ENCODE results near the gene ELN.

Gene ELN

DNA sequence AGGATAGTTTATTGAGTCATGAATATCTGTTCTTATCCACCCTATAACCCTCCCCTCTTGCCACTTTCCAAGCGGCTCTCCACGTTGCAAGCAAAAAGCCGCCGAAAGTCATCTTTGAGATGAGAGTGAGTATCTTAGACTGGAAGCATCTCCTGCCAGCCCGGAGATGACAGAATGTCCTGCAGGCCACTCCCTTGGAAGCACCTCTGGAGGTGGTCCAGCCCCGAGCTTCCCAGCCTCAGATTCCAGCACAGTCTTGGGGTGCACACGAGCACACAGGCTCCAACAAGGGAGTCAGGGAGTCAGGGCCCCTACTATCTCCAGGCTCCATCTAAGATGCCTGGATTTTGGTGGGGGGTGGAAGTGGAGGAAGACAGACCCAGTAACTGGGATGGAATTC lies 5.5 kb upstream of the ELN start:
- in situ Hi-C loops (cut with HindIII; ENCODE audit: low sequenced_read_pairs) = no loop called here

DNA sequence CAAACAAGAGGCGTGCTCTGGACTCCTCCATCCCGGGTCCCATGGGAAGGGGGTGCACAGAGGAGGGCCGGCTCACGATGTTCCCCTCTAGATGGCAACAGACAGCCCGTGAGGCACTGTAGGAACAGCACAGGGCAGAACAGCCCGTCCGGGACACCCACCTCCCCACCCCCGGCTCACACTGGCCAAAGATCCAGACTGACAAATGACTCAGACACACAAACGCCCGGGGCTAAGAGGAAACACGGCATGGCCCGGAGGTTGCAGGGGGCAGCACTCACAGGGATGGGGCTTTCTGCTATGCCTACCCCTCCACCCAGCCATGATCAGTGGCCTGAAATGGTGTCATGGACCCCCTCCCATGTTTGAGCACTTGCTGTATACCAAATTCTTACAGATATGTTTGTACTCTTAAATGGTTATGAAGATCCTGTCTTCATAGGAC lies 4.9 kb upstream of the ELN start:
- in situ Hi-C loops (cut with HindIII; ENCODE audit: low sequenced_read_pairs) = no loop called here

DNA sequence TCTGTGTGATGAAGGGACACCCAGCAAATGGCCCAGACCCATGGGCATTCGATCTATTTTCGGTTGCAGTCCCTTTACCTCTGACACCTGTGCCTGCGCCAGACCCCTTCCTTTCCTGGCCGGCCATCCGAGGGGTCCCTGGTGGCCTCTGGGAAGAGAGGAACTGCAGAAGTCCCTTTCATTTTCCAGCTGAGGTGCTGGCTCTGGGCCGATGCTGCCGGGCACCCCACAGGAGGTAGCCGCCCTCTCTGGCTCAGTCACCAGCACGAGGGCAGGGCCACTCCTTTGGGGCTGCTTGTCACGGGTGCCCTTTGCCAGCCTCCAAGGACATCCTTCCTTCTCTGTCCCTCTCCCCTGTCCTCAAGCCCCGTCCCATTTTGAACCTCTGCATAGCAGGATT lies 4.2 kb upstream of the ELN start:
- in situ Hi-C loops (cut with HindIII; ENCODE audit: low sequenced_read_pairs) = no loop called here

DNA sequence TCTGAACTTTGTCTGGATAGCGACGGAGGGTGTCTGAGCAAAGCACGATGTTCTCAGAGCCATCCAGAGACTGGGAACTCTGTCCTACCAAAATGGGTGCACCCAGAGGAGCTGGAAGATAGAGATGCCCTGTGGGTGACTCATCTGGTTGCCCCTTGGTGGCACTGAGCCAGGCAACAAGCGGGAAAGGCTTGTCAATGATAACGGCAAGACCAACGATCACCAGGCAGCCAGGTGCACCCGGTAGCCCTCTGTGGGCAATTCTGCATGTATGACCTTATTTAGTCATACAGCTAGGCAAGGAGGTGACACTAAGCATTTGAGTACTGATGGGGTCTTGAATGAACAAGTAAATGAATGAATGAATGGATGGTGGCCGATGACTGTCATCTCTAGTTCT lies 2.8 kb upstream of the ELN start:
- in situ Hi-C loops (cut with HindIII; ENCODE audit: low sequenced_read_pairs) = no loop called here

DNA sequence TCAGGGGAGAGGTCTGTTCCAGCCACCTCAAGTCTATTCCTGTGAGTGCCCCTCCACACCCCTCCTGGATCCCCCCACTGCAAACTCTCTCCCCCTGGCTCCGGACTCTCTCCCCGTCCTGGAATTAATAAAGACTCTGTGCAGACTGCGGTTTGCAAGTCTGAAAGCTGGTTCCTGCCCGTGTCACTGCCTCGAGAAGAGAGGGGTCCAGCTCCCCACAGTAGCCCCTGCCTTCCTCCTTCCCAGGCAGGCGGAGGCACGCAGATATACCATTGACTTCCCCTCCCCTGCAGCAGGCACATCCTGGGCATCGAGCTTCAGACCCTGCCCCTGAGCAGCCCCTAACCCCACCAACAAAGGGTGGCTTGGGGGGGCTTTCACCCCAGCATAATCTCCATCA lies 2.2 kb upstream of the ELN start:
- in situ Hi-C loops (cut with HindIII; ENCODE audit: low sequenced_read_pairs) = no loop called here

DNA sequence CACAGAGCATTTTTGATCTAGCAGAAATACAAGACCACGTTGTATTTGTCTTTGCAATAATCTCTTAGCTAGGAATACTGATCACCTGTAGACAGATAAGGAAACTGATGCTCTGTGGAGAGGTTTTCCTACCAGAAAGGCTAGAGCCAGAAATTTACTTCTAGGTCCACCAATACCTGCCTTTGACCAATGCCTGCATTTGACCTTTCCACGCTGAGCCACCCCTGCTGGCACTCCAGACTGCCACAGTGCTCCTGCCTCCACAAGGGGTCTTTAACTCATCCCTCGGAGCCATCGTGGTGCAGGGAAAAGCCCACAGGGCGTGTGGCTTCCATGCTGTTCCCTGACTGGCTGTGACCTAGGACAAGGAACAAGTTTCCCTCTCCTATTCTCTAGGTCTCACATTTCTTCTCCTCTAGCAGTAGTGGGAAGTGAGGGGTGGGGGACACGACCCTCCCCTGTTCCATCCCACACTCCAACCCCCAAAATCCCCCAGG lies 1.5 kb upstream of the ELN start:
- in situ Hi-C loops (cut with HindIII; ENCODE audit: low sequenced_read_pairs) = no loop called here

DNA sequence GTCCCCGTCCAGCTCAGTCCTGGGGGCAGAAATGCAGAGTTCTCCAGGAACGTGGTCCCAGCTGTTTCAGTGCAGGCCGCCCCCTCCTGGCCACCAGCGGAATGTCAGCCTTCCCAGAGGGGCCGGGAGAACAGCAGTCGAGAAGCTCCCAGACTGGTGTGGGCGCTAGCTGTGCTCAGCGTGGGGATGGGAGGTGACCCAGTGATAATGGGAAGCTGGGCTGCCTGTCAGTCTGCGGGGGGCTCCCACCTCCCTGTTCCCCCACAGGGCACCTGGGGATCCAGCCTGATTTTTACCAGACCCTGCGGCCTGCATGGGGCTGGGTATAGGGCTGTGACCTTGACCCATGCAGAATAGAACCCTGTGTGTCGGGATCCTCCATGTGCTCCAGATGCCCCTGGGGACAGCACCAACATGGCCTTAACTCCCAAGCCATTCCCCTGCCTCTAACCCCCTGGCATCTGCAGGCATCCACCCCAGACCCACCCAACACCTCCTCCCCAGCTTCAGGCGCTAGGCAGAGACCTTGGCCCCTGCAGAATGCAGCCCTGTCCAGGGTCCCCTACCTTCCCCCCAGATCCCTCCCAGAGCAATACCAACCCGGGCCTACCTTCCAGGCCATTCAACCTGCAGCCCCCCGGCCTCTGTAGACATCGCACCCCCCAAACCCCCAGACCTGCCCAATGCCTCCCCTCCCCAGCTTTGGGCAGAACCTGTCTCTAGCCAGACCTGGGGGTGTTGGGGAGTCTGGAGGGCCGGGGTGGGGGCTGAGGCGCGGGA lies 880 bp upstream of the ELN start:
- in situ Hi-C loops (cut with HindIII; ENCODE audit: low sequenced_read_pairs) = no loop called here

DNA sequence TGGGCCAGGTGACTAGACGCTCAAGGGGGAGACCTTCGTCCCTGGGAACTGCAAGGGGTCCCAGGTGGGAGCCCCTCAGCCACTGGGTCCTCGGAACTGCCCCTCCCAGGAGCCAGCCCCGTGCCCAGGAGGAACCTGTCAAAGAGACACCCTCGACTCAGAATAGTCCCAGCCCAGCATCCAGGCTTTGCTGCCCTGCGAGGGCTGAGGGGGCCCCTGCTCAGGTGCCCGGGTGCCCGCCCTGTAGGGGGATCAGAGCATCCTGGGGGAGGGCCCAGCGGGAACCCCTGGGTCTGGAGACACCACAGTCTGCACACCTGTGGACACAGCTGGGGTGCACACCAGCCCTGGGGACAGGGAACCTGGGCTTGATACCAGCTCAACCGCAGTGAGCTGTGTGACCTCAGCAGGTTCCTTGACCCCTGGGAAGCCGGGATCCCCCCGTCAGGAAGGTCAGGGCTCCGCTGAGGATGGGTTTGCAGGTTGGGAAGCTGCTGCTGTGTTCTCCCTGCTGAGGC lies 407 bp downstream of the ELN start:
- in situ Hi-C loops (cut with HindIII; ENCODE audit: low sequenced_read_pairs) = no loop called here

DNA sequence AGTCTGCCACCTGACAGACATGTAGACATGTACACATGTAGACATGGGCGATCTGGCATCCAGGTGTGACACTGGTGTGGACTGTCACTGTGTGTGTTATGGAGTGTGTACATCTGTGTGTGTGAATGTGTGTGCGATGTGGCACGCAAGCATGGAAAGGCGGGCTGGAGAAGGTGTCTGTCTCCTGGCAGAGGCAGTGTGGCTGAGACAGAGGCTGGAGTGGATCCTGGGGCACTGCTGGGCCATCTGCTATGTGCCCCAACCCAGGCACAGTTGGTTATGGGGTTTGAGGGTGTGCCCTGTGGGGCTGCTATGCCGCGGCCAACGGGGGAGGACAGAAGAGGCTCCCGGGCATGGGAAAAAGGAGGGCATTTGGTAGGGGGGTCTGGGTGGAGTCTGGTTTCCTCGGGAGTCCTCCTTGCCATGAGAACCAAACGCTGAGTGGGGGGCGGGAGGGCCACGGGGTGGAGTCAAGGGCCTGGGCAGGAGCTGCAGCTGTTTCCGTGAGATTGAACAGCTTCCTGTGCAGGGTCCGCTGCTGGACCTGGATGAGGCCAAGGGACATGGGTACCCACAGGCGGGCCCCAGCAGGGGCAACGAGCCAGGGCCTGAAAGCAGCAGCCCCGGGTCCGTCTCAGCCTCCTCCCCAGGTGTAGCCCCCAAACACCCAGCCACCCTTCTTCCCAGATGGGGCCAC lies 1.3 kb downstream of the ELN start:
- in situ Hi-C loops (cut with HindIII; ENCODE audit: low sequenced_read_pairs) = no loop called here

DNA sequence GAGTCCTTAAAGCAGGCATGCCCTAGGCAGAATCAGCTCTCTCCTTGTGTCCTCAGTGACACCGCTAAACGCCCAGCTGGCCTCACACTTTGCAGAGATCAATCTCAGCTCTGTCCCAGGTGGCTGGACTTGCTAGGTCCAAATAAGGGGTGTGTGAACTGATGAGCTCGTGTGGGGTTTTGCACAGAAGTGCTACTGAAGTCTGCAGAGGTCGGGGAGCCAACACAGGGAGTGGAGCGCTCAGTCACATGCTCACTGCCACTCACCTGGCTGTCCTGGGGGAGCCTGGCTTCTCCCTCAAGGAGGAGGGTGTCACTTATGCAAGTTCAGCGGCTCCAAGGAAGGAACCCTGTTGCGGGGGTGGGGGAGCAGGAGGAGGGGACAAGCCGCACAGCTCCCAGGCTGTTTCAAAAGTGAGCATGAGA lies 2.0 kb downstream of the ELN start:
- in situ Hi-C loops (cut with HindIII; ENCODE audit: low sequenced_read_pairs) = no loop called here

DNA sequence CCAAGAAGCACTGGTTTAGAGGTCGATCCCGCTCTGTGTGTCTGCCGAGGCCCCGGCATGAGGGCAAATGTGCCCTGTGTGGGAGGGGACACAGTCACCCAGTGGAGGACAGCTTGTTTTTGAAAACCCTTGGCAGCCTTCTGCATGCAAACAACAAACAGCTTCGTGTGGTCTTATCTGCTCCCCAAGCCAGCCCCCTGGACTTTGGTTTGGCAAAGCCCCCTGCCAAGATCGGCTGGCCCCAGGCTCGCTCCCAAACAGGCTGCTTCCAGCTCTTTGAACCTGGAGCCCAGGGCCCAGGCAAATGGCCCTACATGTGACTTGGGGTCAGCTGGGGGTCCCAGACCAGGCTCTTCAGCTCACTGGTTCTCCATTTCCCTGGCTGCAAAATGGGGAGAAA lies 2.9 kb downstream of the ELN start:
- in situ Hi-C loops (cut with HindIII; ENCODE audit: low sequenced_read_pairs) = no loop called here

DNA sequence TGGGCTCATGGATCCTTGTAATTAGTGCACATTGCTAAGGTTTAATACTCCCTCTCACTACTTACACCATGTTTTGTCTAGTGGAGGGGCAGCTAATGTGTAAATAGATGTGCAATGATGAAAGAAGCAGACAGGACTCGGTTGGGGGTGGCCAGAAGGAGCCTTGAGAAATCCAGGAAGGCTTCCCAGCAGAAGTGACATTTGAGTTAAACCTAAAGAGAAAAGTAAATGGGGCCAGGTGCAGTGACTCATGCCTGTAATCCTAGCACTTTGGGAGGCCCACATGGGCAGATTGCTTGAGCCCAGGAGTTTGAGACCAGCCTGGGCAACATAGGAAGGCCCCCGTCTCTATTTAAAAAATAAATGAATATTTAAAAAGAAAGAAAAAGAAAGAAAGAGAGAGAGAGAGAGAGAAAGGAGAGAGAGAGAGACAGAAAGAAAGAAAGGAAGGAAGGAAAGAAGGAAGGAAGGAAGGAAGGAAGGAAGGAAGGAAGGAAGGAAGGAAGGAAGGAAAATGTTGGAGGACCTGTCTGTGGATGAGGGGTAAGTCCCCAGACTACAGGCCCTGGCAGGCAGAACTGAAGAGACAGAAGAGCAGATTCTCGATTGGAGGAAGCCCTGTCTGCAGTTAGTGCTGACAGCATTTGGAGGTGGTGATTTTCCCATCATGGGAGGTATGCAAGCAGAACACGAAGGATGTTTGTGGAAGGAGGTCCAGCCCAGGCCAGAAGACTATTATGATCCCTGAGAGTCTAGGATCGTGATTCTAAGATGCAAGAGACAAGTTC lies 3.6 kb downstream of the ELN start:
- in situ Hi-C loops (cut with HindIII; ENCODE audit: low sequenced_read_pairs) = no loop called here

DNA sequence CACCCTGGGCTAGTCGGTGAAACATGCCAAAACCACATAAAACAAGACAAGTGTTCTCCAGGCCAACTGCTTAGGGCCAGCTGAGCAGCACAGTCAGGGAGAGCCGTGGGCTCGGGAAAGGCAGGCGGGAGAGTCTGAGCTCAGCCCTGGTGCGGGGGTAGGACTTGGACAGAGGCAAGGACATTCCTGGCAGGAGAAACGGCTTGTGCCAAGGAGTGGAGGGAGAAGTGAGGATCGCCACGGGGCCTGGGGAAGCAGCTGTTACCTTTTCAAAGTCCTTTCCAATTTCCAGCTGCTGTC lies 4.2 kb downstream of the ELN start:
- in situ Hi-C loops (cut with HindIII; ENCODE audit: low sequenced_read_pairs) = no loop called here

DNA sequence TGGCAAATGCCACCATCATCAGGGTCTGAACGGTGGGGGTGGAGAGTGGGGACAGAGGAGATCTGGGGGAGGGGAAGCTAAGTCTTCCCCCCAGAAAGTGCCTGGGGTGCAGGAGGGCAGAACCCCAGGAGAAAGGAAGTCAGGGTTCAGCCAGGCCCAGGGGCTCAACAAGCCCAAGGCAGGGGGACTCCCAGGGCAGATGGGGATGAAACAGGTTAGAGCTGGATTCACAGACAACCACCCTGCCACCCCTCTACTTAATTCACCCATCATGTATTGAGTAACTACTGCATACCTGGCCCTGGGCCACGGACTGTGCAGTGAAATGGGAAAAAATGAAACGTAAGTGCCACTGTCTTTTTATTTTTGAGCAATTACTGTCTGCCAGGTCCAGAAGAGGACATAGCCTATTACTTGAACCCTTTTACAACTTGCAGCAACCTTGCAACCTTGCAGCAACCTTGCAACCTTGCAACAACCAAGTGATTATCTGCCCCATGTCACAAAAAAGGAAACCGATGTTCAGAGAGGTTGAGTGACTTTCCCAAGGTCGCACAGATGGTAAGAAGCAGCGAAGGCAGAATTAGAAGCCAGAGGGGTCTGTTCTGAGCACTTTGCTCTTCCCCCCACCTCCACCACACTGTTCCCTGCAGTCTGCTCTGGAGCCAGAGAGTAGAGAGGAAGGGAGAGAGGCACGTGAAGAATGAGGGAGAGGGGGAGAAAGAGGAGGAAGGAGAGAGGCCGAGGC lies 4.8 kb downstream of the ELN start:
- in situ Hi-C loops (cut with HindIII; ENCODE audit: low sequenced_read_pairs) = no loop called here

DNA sequence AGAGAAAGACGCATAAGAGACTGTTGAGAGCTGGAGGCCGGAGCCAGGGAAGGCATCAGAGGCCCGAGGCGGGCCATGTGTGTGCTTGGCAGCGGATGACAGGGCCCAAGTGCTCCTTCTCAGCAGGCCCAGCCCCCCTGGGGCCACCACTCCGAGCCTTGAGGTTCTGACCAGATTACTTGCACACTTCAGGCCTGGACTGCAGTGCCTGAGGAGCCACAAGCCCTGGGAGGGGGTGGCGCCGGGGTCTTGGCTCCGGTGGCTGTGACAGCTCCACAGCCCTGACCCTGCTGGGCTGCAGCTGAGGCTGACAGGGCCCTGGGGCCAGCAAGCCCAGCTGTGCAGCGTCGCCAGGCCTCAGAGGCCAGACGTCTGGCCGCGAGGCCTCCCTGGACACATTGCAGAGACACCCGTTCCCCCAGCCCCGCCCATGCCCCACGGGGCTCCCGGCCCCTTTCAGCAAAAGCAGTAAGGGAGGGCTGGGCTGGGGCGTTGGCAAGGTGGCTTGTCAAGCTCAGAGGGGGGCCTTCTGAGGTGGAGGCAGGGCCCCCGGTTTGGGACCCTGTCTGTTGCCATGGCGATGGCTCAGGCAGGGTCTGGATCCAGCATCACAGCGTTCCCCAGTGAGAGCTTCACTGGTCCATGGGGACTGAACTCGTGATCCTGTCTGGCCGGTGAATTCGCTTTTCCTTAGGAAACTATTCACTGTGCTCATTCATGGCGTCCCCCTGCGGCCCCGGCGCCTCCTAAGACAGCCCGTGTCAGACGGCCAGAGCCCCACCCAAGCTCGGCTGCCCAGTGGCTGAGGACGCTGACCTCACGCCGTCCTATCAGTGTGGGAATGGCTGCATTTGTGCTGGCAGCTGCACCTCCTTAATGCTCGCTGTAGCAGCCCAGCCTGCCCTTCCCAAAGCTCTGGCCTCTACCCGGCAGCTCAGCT lies 5.7 kb downstream of the ELN start:
- in situ Hi-C loops (cut with HindIII; ENCODE audit: low sequenced_read_pairs) = no loop called here

DNA sequence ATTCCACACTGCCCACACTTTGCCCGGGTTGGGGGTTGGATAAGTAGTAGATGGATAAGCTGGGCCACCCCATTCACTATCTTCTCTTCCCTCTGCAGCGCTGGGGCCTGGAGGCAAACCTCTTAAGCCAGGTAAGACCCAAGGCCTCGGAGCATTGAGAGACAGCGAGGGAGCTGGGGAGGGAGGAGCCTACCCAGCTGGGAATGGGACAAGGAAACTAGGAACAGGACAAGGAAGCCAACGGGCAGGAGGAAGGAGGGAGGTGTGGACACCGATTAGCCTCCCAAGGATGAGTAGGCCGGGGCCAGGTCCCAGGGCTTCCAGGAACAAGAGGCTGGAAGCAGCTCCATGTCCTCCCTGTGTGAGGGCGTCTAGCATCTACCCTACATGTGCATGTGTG lies 9.6 kb downstream of the ELN start:
- in situ Hi-C loops (cut with HindIII; ENCODE audit: low sequenced_read_pairs) = no loop called here

DNA sequence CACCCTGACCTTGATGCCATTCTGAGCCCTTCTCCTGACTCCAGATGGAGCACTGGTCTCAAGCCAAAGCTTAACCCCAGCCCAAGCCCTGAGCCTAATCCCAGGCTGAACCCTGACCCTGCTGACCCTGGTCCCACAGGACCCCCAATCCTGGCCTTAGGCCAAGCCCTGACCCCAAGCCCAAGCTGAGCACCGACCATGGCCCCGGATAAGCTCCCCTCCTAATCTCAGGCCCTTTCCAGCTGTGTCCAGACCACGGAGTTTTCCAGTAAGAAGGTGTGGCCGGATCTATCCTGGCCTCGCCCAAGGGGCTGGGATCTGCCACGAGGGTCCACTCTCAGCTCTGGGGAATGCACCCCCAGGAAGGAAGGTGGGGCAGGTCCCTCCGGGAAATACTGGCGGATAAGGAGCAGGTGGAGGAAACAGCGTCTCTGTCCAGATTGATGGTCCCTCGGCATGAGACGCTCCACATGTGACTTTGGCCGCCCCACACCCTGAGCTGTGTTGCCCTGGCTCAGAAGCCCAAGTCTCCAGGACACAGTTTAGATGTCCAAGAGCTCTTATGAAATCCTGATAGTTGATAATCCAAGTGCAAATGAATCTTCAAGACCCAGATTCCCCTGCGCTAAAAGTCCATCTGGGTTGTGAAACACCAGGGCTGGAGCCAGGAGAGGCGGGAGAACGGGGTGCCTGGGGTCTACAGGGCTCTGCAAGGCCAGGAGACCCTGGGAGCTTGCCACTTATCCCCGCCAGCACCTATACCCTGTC lies 10.4 kb downstream of the ELN start:
- in situ Hi-C loops (cut with HindIII; ENCODE audit: low sequenced_read_pairs) = no loop called here

DNA sequence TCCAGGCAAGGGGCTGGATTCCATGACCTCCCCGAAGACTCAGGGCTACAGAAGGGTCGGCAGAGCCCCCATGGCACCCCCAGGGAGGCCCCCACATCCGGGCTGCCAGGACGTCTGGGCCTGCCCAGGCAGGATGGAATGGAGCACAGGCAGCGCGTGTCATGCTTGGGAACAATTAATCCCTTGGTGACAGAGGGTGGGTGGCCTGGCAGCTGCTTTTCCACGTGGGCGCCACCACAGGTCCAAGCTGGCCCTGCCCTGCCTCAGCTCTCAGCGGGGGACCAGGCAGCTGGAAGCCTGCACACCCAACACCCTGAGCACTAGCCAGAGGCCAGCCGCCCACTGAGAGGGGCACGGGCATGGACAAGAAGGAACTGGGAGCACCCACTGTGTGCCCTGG lies 11.4 kb downstream of the ELN start:
- in situ Hi-C loops (cut with HindIII; ENCODE audit: low sequenced_read_pairs) = no loop called here

All from DLD1 (cell line).